Activated CD8-positive, alpha-beta memory T cell treated with anti-CD3 and anti-CD28 coated beads for 1 hour (primary cell): ENCODE results near the gene GAP43.
"Not testable (repeated sequence)": the region's sequence is repeated elsewhere in the genome, so short reads cannot be mapped to it uniquely, and the experiment has no call there.

Experiments
- DNase-seq, 2 donors: peaks; one replicate each; pipeline ENCODE4 v3.0.0-alpha.2; 2020; ENCODE audit warnings: low read depth in 1 of 2; ENCODE audit errors: extremely low read depth in 1 of 2

GAP43 gene

DNA sequence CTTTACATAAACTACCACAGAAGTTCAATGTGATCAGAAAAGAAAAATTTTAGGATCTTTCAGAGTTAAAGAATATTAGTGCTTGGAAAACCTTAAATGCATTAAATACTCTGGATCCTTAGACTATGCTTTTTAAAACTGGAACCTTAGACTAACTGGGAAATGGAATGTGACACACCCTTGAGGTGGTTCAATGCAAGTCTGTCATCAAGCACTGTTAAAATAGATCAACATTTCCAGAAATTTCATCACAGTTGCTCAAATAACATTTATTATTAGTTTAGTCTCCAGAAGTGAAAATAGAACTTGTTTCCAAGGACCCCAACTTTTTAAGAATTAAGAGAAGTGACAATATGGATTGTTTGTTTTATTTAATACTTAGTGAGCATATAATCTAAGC, 71.8 kb downstream of the GAP43 start:
- no peak for DNase-seq

DNA sequence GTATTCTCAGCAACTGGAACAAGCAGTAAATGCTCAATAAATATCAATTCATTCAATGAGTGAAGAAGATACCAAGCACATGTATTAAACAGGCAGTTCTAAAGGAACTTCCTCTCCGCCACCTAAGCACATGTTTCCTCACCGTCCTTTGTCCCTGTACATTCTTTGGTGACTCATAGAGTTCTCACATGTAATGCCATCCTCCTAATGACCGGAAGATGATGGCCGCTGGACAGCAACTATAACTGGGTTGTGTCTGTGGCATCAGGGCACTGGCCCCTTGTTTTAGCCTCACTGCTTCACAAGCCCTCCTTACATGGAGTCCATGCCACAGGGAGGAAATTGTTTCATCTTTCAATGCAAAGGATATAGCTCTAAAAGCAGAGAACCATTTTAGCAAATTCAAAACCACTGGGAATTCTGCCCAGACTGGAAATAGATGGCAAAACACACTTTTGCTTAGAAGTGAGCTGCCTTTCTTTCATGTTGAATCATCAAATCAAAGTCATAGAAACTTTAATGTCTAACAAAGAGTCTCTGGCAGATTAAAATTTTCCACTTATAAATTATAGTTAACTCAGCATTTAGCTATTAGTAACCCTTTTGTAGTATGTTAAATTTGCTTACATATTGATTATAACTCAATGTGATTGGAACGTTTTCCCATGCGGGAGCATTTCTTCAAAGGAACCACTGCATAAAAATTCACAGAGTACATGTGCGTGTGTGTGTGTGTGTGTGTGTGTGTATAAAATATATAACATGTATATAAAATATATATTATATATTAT, 74.1 kb downstream of the GAP43 start:
- DNase-seq, result no peak

DNA sequence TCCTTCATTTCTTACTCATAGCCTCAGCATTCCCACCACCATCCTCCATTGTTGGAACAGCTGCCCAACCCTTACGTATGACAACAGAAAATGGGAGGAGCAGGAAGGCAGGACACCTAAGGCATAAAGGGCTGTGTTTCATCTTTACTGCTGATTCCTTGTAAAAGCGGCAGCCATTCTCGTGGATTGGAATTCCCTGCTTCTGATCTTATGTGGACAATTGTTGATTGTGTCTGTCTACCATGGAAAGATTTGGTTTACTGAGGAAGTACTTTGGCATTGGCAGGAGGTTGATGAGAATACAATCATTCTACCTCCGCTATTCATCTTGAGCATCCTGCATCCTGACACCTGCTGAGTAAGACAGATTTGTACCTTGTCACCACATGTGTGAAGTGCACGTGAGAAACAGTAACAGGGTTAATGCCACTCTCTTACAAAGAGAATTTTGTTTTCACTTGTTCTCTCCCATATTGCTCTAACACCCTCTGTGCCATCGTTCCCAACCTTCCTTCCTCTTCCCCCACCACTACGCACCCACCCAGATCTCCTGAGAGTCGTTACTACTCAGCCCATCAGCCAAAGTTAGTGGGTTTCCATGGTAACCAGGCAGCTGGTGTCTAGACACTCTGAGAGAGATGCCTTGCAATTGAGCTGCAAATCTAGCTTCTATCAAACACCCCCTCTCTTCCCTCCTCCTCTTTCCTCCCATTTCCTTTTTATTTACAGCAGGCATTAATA, 75.7 kb downstream of the GAP43 start:
- no peak for DNase-seq

DNA sequence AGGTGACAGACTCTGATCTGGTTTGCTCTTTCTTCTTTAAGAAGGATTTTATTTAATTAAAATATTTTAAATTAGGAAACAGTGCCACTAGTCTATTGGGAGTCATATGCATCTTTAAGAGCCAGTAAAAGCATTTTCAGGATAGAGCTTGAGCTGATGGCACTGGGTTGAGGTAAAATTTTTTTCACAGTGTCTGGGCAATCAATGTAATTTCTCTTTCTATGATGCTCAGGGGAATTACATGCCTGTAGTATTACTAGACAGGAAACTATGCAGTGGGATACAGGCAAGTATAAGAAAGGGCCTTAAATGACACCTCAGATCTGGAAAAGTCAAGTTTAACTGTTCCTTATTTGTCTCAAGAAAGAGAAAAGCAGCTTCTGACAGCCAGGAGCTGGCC, 76.4 kb downstream of the GAP43 start:
- no peak for DNase-seq

DNA sequence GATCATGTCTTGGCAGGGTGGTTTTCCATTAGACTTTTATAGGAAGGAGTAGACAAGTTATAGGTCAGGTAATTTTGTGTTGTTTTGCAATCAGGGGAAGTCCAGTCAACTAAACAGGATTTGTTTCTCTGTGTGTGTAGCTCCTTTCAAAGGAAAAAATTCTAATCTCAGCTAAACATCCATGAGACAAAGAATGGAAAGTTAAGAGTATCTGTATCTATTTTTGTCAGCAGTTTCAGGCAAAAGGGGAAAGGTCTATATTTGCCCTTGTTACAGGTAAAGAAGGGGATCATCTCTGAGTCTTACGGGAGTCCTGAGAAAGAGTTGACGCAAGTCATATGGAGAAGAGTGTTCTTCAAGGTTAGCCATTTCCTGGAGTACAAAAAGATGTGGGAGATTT, 79.3 kb downstream of the GAP43 start:
- DNase-seq, result no peak

DNA sequence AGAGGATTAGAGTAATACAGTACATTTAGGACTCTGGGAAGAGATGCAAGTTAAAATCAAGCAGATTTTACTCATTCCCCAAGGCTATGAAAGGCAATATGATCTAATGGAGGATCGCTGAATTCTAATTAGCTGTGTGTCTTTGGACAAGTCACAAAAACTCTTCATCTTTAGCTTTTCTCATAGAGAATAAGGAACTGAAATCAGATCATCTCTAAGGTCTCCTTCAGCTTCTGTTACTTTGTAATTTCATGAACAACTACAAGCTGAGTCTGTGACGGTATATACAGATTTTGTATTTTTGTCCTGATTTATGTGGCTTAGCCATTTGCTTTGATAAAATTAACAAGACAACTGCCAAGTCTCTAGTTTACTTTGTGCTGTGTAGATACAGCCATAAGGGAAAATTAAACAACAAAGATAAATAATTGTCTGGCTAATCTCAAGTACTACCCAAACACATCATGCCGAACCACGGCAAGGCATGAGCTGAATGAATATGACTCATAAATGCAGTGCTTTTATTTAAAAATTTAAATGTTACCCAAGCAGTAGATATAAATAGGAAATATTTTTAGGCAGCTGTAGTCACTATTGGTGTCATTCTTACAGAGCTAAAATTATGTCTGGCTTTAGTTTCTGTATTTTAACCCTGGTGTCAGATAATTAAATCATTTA, 81.5 kb downstream of the GAP43 start:
- DNase-seq, result no peak

DNA sequence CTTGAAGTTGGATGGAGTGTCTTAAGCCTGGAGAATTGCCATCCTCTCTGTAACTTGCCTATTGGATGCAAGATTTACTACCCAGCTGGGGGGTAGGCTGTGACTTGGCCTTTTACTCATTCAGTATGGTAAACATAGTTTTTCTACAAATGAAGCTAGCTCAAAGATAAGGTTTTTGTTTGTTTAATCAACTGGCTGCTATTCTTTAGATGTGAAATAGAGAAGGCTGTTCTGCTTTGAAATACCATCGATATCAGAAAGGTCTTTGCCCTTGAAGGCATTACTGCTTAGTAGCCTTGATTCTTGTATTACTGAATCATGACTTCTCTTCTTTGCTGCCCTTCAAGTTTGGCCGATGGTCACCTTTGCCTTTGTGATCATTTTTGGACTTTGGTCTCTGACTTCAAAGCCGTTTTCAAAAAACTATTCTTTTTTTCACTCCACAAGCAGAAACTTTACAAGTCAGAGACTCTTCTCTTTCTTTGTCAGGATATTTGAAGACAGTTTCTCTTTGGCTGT, 83.1 kb downstream of the GAP43 start:
- DNase-seq, result no peak

DNA sequence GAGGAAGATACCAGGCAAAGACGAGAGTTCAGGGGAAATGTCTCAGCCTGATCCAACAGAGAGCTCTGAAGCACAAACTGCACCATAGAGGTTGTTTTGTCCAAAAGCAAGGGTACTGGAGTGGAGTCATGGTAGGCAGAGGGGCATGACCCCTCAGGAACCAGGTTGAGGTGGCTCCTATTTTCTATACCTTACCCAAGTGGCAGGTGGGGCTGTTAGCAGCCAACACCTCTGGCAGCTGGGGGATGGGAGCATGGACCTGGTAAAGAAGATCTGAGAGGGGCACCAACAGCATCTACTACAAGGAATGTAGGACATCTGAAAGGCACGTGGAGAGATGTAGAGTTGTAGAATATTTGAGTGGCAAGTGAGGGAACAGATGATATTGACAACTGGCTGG, 85.2 kb downstream of the GAP43 start:
- DNase-seq, result no peak

DNA sequence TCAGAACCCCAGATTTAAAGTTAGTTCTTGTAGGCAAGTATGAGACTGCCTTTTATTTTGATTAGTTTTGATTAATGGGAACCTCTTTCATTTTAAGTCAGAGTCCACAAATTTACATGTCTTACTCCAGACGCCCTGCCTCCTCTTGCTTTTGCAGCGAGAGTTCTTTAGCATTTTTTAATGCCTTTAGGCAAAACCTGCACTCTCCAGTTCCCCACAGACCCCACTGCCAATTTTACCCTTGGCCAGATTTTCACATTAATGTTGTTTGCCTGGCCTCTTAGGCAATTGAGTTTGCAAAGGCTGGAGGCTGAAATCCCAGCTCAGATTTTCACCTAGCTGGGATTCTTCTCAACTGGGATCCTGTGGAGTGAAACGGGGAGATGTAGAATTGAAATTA, 85.8 kb downstream of the GAP43 start:
- DNase-seq, result no peak

DNA sequence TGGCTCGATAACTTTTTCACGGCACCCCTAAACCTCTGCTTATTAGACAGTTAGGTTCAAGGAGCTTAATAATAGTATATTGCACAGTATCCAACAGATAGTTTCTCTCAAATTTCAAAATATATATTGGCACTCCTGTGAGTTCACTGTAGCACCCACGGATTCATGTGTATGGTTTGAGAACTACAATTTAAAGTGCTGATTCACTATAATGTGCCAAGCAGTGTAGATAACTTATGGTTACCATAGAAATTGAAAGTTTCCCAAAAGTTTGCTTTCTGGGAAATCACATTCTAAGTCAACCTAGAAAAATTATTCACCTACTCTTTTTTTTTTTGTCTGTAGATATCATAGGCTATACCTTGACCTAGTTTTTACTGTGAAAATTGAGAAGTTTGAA, 86.6 kb downstream of the GAP43 start:
- no peak for DNase-seq

DNA sequence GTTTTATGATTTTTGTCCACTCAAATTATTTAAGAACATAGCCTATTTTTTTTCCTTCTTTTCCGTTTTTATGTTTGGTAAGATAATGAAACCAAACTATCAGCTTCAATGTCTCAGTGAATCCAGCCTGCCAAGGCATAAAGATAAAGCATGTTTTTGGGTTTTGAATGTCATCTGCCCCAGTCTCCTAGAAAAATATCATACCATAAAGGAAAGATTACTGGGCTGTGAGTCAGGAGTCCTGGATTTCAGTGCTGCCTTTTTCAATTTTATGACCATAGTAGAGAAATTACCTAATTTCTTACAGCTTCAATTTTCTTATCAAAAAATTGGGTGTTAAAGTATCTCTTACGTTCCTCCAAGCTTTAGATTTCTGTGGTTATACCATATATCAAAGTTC, 87.5 kb downstream of the GAP43 start:
- DNase-seq, result no peak

DNA sequence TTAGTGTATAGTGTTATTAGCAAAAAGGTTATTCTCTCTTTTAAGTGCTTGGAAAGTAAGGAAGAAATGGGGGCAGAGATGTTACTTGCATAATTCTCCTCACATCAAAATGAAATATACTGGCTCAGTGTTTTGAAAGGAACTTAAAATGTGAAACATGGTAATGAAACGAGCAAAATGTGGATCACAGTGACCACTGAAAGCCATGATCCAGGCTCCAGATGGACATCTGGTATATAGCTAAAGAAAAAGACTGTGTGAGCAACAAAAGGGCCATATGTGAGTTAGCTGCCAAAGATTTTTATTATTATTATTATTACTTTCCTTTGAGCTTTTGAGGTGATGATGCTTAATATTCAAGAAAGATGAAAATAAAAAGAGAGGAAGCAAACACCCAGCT, 89.6 kb downstream of the GAP43 start:
- DNase-seq, result no peak

DNA sequence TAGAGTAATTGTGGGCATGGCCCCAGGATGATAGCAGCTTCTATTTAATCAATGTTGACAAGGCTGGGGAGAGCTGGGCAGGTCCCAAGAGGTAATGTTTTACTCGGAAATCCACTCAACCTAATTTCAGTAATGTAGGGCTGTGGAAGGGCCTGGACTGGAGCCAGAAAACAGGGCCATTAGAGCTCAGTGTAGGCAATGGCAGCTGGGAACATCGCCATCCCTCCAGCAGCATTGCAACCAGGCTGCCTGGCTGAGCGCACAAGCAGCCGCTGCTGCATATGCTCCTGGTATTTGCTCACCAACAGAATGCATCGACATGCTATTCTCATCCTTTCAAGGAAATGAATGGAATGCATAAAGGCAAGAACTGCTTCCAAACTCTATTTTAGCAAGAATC, 90.0 kb downstream of the GAP43 start:
- no peak for DNase-seq

DNA sequence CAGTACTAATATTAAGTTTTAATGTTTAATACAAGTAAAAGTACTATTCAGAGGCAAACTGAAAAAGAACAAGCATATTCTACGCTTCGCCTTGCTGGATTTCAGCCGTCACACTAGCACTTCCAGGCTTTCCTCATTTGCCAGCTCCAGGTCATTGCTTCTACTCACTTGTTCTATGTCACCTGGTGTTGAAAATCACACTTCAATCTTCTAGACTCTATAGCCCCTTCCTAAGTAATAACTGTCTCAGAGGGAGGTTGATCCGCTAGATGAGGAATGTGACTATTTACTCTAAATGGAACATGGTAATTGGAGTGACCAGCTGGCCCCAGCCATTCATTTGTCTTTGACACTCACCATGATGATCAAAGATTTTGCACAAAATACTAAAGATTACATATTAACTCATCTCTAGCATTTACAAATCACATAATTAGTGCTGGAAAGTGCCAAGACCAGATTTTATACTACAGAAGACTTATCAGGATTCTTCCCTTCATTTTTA, 92.0 kb downstream of the GAP43 start:
- no peak for DNase-seq

DNA sequence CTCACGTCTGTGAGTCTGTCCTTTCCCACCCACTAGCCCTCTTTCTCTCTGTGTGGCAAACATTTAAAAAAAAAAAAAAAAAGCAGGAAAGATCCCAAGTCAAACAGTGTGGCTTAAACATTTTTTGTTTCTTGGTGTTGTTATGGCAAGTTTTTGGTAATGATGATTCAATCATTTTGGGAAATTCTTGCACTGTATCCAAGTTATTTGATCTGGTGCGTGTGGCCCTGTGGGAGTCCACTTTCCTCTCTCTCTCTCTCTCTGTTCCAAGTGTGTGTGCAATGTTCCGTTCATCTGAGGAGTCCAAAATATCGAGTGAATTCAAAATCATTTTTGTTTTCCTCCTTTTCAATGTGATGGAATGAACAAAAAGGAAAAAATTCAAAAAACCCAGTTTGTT, 97.7 kb downstream of the GAP43 start:
- no peak for DNase-seq

DNA sequence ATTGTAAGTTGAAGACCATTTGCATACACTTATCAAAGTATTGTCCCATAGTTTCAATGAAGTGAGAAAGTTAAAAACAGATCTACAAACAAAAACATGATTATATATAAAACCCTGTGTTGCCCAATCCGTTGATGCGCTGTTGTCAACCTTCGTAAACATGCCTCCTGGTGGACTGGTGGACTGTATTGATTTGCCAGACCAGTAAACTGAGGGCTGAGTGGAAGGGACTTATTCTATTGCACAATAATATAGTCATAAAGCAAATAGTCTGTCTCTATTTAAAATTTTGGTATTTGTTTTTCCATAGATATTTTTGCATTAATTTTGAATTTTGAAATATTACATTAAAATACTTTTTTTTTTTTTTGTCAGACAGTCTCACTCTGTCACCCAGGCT, 102.5 kb downstream of the GAP43 start:
- DNase-seq, result no peak

DNA sequence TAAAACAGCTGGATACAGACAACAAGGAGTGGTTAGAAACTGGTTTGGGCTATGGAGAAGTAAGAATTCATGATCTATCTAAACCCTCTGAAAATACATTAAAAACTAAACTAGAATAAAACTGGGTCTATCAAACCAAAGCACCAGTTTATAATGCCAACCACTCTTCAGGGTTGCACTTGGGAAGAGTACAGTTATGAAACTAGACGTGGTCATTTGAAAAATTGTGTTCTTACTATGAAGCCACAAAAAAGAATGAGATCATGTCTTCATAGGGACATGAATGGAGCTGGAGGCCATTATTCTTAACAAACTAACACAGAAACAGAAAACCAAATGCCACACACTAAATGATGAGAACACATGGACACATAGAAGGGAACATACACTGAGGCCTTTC, 103.8 kb downstream of the GAP43 start:
- DNase-seq, result no peak

DNA sequence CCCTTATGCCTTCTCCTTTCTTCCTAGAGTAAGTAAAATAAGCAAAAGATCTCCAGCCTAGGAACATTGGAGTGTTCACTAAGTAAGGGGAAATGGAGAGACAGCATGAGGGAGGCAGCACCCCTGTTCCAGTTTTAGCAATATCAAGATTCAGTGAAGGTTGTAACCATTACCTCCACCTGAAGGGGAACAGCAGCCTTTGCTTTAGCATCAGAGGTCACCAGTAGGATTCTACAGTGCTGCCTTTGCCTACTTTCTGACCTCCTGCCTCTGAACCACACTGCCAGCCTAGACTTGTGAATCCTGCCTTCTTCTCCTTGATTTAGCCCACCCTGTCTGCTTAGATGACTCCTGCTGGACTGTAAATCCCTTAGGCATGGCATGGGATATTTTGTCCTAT, 104.7 kb downstream of the GAP43 start:
- DNase-seq, result no peak

DNA sequence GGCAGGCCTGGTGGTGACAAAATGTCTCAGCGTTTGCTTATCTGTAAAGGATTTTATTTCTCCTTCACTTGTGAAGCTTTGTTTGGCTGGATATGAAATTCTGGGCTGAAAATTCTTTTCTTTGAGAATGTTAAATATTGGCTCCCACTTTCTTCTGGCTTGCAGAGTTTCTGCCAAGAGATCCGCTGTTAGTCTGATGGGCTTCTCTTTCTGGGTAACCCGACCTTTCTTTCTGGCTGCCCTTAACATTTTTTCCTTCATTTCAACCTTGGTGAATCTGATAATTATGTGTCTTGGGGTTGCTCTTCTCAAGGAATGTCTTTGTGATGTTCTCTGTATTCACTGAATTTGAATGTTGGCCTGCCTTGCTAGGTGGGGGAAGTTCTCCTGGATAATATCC, 113.0 kb downstream of the GAP43 start:
- not testable (repeated sequence) for DNase-seq

DNA sequence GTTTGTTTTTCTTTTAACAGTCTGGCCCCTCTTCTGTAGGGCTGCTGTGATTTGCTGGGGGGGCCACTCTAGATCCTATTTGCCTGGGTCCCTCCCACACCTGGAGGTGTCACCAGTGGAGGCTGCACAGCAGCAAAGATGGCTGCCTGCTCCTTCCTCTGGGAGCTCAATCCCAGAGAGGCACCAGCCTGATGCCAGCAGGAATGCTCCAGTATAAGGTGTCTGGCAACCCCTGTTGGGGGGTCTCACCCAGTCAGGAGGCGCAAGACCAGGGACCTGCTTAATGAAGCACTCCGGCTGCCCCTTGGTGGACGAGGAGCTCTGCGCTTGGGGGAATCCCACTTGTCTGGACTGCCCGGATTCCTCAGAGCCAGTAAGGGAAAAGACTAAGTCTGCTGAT, 118.3 kb downstream of the GAP43 start:
- DNase-seq, result no peak

DNA sequence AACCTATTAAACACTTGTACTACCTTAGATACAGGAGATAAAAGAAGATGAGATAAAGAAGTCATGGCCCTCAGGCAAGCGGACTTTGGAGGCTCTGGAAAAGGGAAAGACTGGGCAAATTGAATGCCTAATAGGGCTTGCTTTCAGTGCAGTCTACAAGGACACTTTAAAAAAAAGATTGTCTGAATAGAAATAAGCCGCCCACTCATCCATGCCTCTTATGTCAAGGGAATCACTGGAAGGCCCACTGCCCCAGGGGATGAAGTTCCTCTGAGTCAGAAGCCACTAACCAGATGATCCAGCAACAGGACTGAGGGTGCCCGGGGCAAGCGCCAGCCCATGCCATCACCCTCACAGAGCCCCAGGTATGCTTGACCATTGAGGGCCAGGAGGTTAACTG, 121.2 kb downstream of the GAP43 start:
- not testable (repeated sequence) for DNase-seq

DNA sequence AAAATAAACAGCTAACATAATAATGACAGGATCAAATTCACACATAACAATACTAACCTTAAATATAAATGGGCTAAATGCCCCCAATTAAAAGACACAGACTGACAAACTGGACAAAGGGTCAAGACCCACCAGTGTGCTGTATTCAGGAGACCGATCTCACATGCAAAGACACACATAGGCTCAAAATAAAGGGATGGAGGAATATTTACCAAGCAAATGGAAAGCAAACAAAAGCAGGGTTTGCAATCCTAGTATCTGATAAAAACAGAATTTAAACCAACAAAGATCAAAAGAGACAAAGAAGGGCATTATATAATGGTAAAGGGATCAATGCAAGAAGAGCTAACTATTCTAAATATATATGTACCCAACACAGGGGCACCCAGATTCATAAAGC, 129.7 kb downstream of the GAP43 start:
- DNase-seq, result not testable (repeated sequence)
